Stimulated activated CD4-positive, alpha-beta T cell treated with anti-CD3 and anti-CD28 coated beads, Interleukin-15, amount 100 ng/mL, for 24 hours (primary cell): ENCODE data around the gene SCT.
"Not testable (repeated sequence)": the region's sequence is repeated elsewhere in the genome, so short reads cannot be mapped to it uniquely, and the experiment has no call there.

Experiments
- DNase-seq: peaks from one replicate; pipeline ENCODE4 v3.0.0-alpha.2; 2020

SCT gene

GRCh38 chr11:626475-627307, at the start of gene SCT:
Gene SCT (minus strand): TSS chr11:627181. CDS start chr11:627143, 38 bp downstream.
- DNase-seq = no peak

- no peak for DNase-seq
Observed at GRCh38 chr11:674406-674805, 47.4 kb upstream of the SCT start.

GRCh38 chr11:673866-674265, 46.9 kb upstream of the SCT start:
- no peak for DNase-seq

- DNase-seq = no peak
Observed at GRCh38 chr11:665704-666281, 38.8 kb upstream of the SCT start.

- no peak for DNase-seq
Observed at GRCh38 chr11:665062-665703, 38.2 kb upstream of the SCT start.

- peak; percentile 52 for DNase-seq
Observed at GRCh38 chr11:662689-663274, 35.8 kb upstream of the SCT start.

- no peak for DNase-seq
Observed at GRCh38 chr11:660681-661444, 33.9 kb upstream of the SCT start.

- no peak for DNase-seq
Observed at GRCh38 chr11:660281-660680, 33.3 kb upstream of the SCT start.

GRCh38 chr11:659532-660085, 32.6 kb upstream of the SCT start:
- no peak for DNase-seq

GRCh38 chr11:657691-658126, 30.7 kb upstream of the SCT start:
- no peak for DNase-seq

- no peak for DNase-seq
Observed at GRCh38 chr11:656866-657265, 29.9 kb upstream of the SCT start.

- no peak for DNase-seq
Observed at GRCh38 chr11:656426-656825, 29.4 kb upstream of the SCT start.

GRCh38 chr11:655036-655726, 28.2 kb upstream of the SCT start:
- no peak for DNase-seq

GRCh38 chr11:654444-654843, 27.5 kb upstream of the SCT start:
- DNase-seq = not testable (repeated sequence)

GRCh38 chr11:653837-654236, 26.9 kb upstream of the SCT start:
- no peak for DNase-seq

GRCh38 chr11:653136-653535, 26.2 kb upstream of the SCT start:
- not testable (repeated sequence) for DNase-seq

GRCh38 chr11:650482-650881, 23.5 kb upstream of the SCT start:
- no peak for DNase-seq

- not testable (repeated sequence) for DNase-seq
Observed at GRCh38 chr11:647672-648158, 20.7 kb upstream of the SCT start.

GRCh38 chr11:646214-646613, 19.2 kb upstream of the SCT start:
- no peak for DNase-seq

- no peak for DNase-seq
Observed at GRCh38 chr11:645536-645935, 18.6 kb upstream of the SCT start.

- no peak for DNase-seq
Observed at GRCh38 chr11:643849-644738, 17.1 kb upstream of the SCT start.
